IMR-90 (cell line): Measurements from ENCODE around the gene ZNF862. TPM values are rescaled to one million over a fixed set of nuclear protein-coding genes. Genes with fewer than 3 reads are reported as not detected.

Source experiments
- ATAC-seq: fragments of 200-7000 bp; cut with Tn5 transposase; 2 replicates; pipeline ENCODE4 v1.9.1; 2020; ENCODE audit warnings: low read depth, mild to moderate bottlenecking, moderate library complexity
- BruUV-seq: library from RNA; stranded (reverse); fragments of 400-500 nt; replicated peaks from 2 replicates; lab custom pipeline; 2021; lab: Mats Ljungman, UMichigan
- CTCF ChIA-PET: fragments of 300-600 bp; formaldehyde crosslinking; extraction: SDS; loops from one replicate; lab custom pipeline; 2021; ENCODE audit warnings: antibody characterized with exemption; lab: Yijun Ruan, JAX
- POLR2A ChIA-PET: fragments of 300-600 bp; sonication (Branson Sonifier 250); formaldehyde crosslinking; loops from one replicate; lab custom pipeline; 2022; ENCODE audit warnings: antibody characterized with exemption; ENCODE audit not compliant: unreplicated experiment; lab: Charles Lee
- DNase-seq: peaks from one replicate; pipeline ENCODE4 v3.0.0; 2013
- H2AFZ ChIP-seq: replicated peaks from 2 replicates; pipeline ENCODE3; 2013; ENCODE audit warnings: low read length, mild to moderate bottlenecking; ENCODE audit not compliant: poor library complexity
- H2AK5ac ChIP-seq: 2 replicates; pipeline ENCODE4 v1.6.1; 2013; ENCODE audit warnings: low read depth, low read length, inconsistent platforms
- H2AK9ac ChIP-seq: replicated peaks from 2 replicates; pipeline ENCODE3; 2013; ENCODE audit warnings: mild to moderate bottlenecking, low read depth, low read length, moderate library complexity; ENCODE audit not compliant: poor library complexity
- H2BK120ac ChIP-seq: 2 replicates; pipeline ENCODE4 v1.6.1; 2013; ENCODE audit warnings: low read depth, low read length, inconsistent platforms
- H2BK15ac ChIP-seq: 3 replicates; pipeline ENCODE4 v1.6.1; 2013; ENCODE audit warnings: low read depth, low read length, inconsistent platforms
- H2BK20ac ChIP-seq: 2 replicates; pipeline ENCODE4 v1.6.1; 2013; ENCODE audit warnings: low read depth, mild to moderate bottlenecking, inconsistent platforms, low read length, moderate library complexity
- H2BK5ac ChIP-seq: 2 replicates; pipeline ENCODE4 v1.6.1; 2013; ENCODE audit warnings: mild to moderate bottlenecking, low read depth, low read length, inconsistent platforms; ENCODE audit not compliant: poor library complexity, severe bottlenecking
- H3K14ac ChIP-seq: replicated peaks from 2 replicates; pipeline ENCODE4 v1.6.1; 2013; ENCODE audit warnings: low read depth, low read length, inconsistent platforms
- H3K18ac ChIP-seq: 2 replicates; pipeline ENCODE4 v1.6.1; 2013; ENCODE audit warnings: low read depth, low read length, control low read depth
- H3K23ac ChIP-seq: 2 replicates; pipeline ENCODE4 v1.6.1; 2013; ENCODE audit warnings: low read depth, low read length, inconsistent platforms
- H3K27ac ChIP-seq: 2 replicates; pipeline ENCODE4 v1.5.1; 2013; ENCODE audit warnings: mild to moderate bottlenecking, control low read depth, low read length; ENCODE audit not compliant: insufficient read depth
- H3K27me3 ChIP-seq: 2 replicates; pipeline ENCODE4 v1.6.1; 2013; ENCODE audit warnings: low read length; ENCODE audit not compliant: control insufficient read depth, insufficient read depth
- H3K36me3 ChIP-seq: 2 replicates; pipeline ENCODE4 v1.6.1; 2013; ENCODE audit warnings: low read length, mixed read lengths; ENCODE audit not compliant: control insufficient read depth, insufficient read depth
- H3K4ac ChIP-seq: 2 replicates; pipeline ENCODE4 v1.6.1; 2013; ENCODE audit warnings: low read depth, low read length, inconsistent platforms
- H3K4me1 ChIP-seq: 2 replicates; pipeline ENCODE4 v1.6.1; 2013; ENCODE audit warnings: low read length, mixed read lengths; ENCODE audit not compliant: control insufficient read depth, insufficient read depth
- H3K4me2 ChIP-seq: 2 replicates; pipeline ENCODE4 v1.6.1; 2013; ENCODE audit warnings: low read depth, mild to moderate bottlenecking, control low read depth, low read length, moderate library complexity
- H3K4me3 ChIP-seq: 2 replicates; pipeline ENCODE4 v1.5.1; 2013; ENCODE audit warnings: low read depth, mild to moderate bottlenecking, control low read depth, low read length, moderate library complexity; ENCODE audit not compliant: insufficient read depth
- H3K56ac ChIP-seq: 2 replicates; pipeline ENCODE4 v1.6.1; 2013; ENCODE audit warnings: low read length, inconsistent platforms; ENCODE audit not compliant: insufficient read depth; ENCODE audit errors: extremely low read depth
- H3K79me1 ChIP-seq, 2 experiments: 2 replicates each; pipeline ENCODE4 v1.6.1; 2013; ENCODE audit warnings: low read length in 2 of 2, inconsistent platforms in 1 of 2, low read depth in 1 of 2
- H3K9ac ChIP-seq: 2 replicates; pipeline ENCODE4 v1.6.1; 2013; ENCODE audit warnings: low read depth, low read length, control low read depth
- H3K9me1 ChIP-seq: 2 replicates; pipeline ENCODE4 v1.6.1; 2013; ENCODE audit warnings: low read length, inconsistent platforms; ENCODE audit not compliant: insufficient read depth
- H3K9me3 ChIP-seq: 2 replicates; pipeline ENCODE4 v1.6.1; 2013; ENCODE audit warnings: low read length; ENCODE audit not compliant: control insufficient read depth, insufficient read depth
- H4K20me1 ChIP-seq: 2 replicates; pipeline ENCODE4 v1.6.1; 2013; ENCODE audit warnings: low read length, inconsistent platforms; ENCODE audit not compliant: insufficient read depth
- H4K5ac ChIP-seq: 2 replicates; pipeline ENCODE4 v1.6.1; 2013; ENCODE audit warnings: mild to moderate bottlenecking, low read depth, low read length, control low read depth
- H4K8ac ChIP-seq, 2 experiments: 2 replicates each; pipeline ENCODE4 v1.6.1; 2013; ENCODE audit warnings: low read depth in 2 of 2, low read length in 2 of 2, control low read depth in 1 of 2, inconsistent platforms in 1 of 2
- H4K91ac ChIP-seq: 2 replicates; pipeline ENCODE4 v1.6.1; 2013; ENCODE audit warnings: low read depth, low read length, inconsistent platforms; ENCODE audit not compliant: insufficient read depth
- CEBPB ChIP-seq: IDR thresholded peaks from 2 replicates; pipeline ENCODE4 v1.6.1; 2012; ENCODE audit warnings: low read depth, low read length, improper control_type of control experiment
- CHD1 ChIP-seq: IDR thresholded peaks from 2 replicates; pipeline ENCODE4 v1.6.1; 2012; ENCODE audit warnings: low read depth, low read length, improper control_type of control experiment
- CTCF ChIP-seq: conservative IDR thresholded peaks from 2 replicates; pipeline ENCODE4 v1.5.1; 2012; ENCODE audit warnings: mild to moderate bottlenecking, low read depth, low read length, improper control_type of control experiment
- ELK1 ChIP-seq: fragments of 150-350 bp; IDR thresholded peaks from 2 replicates; pipeline ENCODE4 v1.6.1; 2016; ENCODE audit warnings: low read depth, mild to moderate bottlenecking, low read length, moderate library complexity, borderline replicate concordance
- FOS ChIP-seq: fragments of 150-350 bp; IDR thresholded peaks from 2 replicates; pipeline ENCODE4 v1.6.1; 2016; ENCODE audit warnings: low read depth, low read length
- MAFK ChIP-seq: IDR thresholded peaks from 2 replicates; pipeline ENCODE4 v1.6.1; 2012; ENCODE audit warnings: low read depth, low read length, improper control_type of control experiment
- MAZ ChIP-seq: IDR thresholded peaks from 2 replicates; pipeline ENCODE4 v1.6.1; 2012; ENCODE audit warnings: low read depth, mild to moderate bottlenecking, low read length, improper control_type of control experiment, moderate library complexity, borderline replicate concordance
- POLR2A ChIP-seq: IDR thresholded peaks from 2 replicates; pipeline ENCODE4 v1.6.1; 2012; ENCODE audit warnings: mild to moderate bottlenecking, low read depth, low read length
- RAD21 ChIP-seq: IDR thresholded peaks from 2 replicates; pipeline ENCODE4 v1.6.1; 2012; ENCODE audit warnings: low read length, improper control_type of control experiment
- RCOR1 ChIP-seq: IDR thresholded peaks from 2 replicates; pipeline ENCODE4 v1.6.1; 2012; ENCODE audit warnings: mild to moderate bottlenecking, low read length, improper control_type of control experiment; ENCODE audit not compliant: insufficient replicate concordance
- RFX5 ChIP-seq: IDR thresholded peaks from 2 replicates; pipeline ENCODE4 v1.8.0; 2012; ENCODE audit warnings: low read depth, mild to moderate bottlenecking, low read length, moderate library complexity
- SMC3 ChIP-seq: fragments of 150-350 bp; IDR thresholded peaks from 2 replicates; pipeline ENCODE4 v1.6.1; 2016; ENCODE audit warnings: low read depth, mild to moderate bottlenecking, antibody characterized with exemption, low read length, moderate library complexity
- USF2 ChIP-seq: fragments of 150-350 bp; IDR thresholded peaks from 2 replicates; pipeline ENCODE4 v1.6.1; 2017; ENCODE audit warnings: mild to moderate bottlenecking, antibody characterized with exemption, low read length, low read depth
- WGBS, 2 experiments: methylation state at CpG; one replicate each; pipeline versions ENCODE4 v1.1.5 to v1.1.7; 2013; ENCODE audit warnings: missing lambda C conversion rate in 2 of 2; ENCODE audit not compliant: insufficient read length in 1 of 2; ENCODE audit errors: extremely low coverage in 2 of 2; 5-methylcytosine and 5-hydroxymethylcytosine counted together
- dilution Hi-C: fragments of 300-500 bp; cut with HindIII; formaldehyde crosslinking; loops from one replicate; pipeline ENCODE4 v1.14.3; 2018; ENCODE audit warnings: low sequenced_read_pairs; ENCODE audit not compliant: unreplicated experiment
- in situ Hi-C: fragments of 300-500 bp; cut with MboI; formaldehyde crosslinking; loops from 3 replicates; pipeline ENCODE4 v1.14.3; 2019; ENCODE audit warnings: low sequenced_read_pairs, inconsistent platforms, mixed read lengths
- intact Hi-C: fragments of 100-400 bp; cut with micrococcal nuclease; formaldehyde crosslinking; loops from 2 replicates; pipeline ENCODE4 v1.10.0; 2022
- polyA plus RNA-seq, 3 experiments: library from polyadenylated mRNA; depleted of rRNA; stranded (reverse); fragments of >200 nt; gene quantifications; 2 replicates each; pipeline ENCODE4 v1.2.3, GENCODE V29; 2012; ENCODE audit warnings: low replicate concordance in 1 of 3
- total RNA-seq: library from RNA; depleted of rRNA; stranded (reverse); fragments of >200 nt; gene quantifications from 2 replicates; pipeline ENCODE4 v1.2.3, GENCODE V29; 2012

The ZNF862 gene
- total and polyA plus RNA-seq, 2 of the 4 experiments (the other 2 are of a cell fraction), result 5.9 to 10.8 TPM

- TF ChIP-seq SMC3, result no peak
Observed at GRCh38 chr7:149819141-149819960, 18.8 kb upstream of the ZNF862 start (continued).

GRCh38 chr7:149819961-149820340, 18.2 kb upstream of the ZNF862 start:
- Histone ChIP-seq H3K4ac (no peak overlapping the region), H4K5ac (no peak overlapping the region), H2BK15ac (no peak overlapping the region), H3K9me3 (no peaks in the 10 kb centered on the region), H2BK5ac (no peak overlapping the region), H3K27ac (no peak overlapping the region), H3K4me2 (no peak overlapping the region), H4K8ac (no peak overlapping the region), H2BK120ac (no peak overlapping the region), H3K27me3 (peaks cover 15% of the 10 kb centered on the region; the same call in 1 of the 2 replicates), H3K4me1 (no peaks in the 10 kb centered on the region), H3K9ac (no peak overlapping the region), H2AK9ac (no peak overlapping the region), H3K18ac (no peak overlapping the region), H3K56ac (no peak overlapping the region), H2AK5ac (no peak overlapping the region), H4K91ac (no peak overlapping the region), H3K4me3 (no peak overlapping the region), H3K23ac (no peak overlapping the region), H3K36me3 (no peaks in the 10 kb centered on the region), H4K20me1 (no peaks in the 10 kb centered on the region), H3K9me1 (no peaks in the 10 kb centered on the region), H2AFZ (no peak overlapping the region), H2BK20ac (no peak overlapping the region), H3K14ac (no peak overlapping the region), H3K79me1 (no peaks in the 10 kb centered on the region)
- dilution Hi-C loops, result no loop called here
- WGBS, 2 experiments, result no CpG with 5 or more reads among the region's 7 CpGs
- DNase-seq (no peak), ATAC-seq (no peak)
- in situ Hi-C loops, result no loop called here
- BruUV-seq, result no TSS peak
- ChIA-PET CTCF (no interaction called here), POLR2A (no interaction called here)
- intact Hi-C loops, result no loop called here
- TF ChIP-seq RCOR1, result no peak
- no peak for TF ChIP-seq MAFK
- TF ChIP-seq MAZ, result no peak
- TF ChIP-seq FOS, result no peak
- no peak for TF ChIP-seq USF2
- no peak for TF ChIP-seq SMC3
- no peak for TF ChIP-seq ELK1
- TF ChIP-seq RAD21, result no peak
- no peak for TF ChIP-seq POLR2A
- TF ChIP-seq RFX5, result no peak
- no peak for TF ChIP-seq CTCF
- TF ChIP-seq CEBPB, result no peak
- no peak for TF ChIP-seq CHD1
